ENCODE measurements around the gene DIPK1A.

DNA sequence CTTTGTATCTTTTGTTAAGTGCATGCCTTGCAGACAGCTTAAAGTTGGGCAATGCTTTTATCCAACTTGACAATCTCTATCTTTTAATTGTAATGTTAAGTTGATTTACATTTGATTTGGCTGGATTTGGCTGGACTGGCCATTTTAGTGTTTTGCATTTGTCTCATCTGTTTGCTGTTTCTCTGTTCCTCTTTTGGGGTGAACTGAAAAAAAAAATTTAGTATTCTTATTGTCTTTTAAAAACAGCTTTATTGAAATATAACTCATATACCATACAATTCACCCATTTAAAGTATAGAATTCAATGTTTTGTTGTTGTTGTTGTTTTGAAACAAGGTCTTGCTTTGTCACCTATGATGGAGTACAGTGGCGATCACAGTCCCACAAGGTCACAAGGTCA, 34.4 kb downstream of the DIPK1A start:
- TF ChIP-seq POLR2A (IDR thresholded peaks at IDR 0.05) = no peak
- no peak for TF ChIP-seq CTCF (IDR thresholded peaks at IDR 0.05)
- no peak for TF ChIP-seq EP300 (IDR thresholded peaks at IDR 0.05)
